ENCODE measurements around the gene NOD2.

NOD2 gene

DNA sequence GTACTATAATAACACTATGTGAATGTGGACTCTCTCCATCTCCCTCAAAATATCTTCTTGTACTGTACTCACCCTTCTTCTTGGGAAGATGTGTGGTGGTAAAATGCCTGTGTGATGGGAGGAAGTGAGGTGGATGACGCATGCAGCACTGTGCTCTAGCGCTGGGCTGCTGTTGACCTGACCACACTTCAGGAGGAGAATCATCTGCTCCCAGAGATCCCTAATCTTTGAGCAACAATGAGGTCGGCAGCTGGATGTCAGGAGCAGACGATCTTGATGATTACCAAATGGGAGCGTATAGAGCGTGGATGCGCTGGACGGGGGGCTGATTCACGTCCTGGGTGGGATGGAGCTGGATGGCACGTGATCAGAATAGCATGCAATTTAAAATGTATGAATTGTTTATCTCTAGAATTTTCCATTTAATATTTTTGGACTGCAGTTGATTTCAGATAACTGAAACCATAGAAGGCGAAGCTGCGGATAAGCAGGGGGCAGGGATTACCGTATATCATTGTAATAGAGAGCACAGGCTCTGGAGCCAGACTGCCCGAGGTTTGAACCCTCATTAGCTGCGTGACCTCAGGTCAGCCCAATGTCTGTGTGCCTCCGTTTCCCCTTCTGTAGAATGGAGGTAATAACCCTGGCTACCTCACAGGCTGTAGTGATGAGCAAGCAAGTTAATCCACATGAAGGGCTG is 24.8 kb downstream of the NOD2 start:
- DNase-seq: no peak

DNA sequence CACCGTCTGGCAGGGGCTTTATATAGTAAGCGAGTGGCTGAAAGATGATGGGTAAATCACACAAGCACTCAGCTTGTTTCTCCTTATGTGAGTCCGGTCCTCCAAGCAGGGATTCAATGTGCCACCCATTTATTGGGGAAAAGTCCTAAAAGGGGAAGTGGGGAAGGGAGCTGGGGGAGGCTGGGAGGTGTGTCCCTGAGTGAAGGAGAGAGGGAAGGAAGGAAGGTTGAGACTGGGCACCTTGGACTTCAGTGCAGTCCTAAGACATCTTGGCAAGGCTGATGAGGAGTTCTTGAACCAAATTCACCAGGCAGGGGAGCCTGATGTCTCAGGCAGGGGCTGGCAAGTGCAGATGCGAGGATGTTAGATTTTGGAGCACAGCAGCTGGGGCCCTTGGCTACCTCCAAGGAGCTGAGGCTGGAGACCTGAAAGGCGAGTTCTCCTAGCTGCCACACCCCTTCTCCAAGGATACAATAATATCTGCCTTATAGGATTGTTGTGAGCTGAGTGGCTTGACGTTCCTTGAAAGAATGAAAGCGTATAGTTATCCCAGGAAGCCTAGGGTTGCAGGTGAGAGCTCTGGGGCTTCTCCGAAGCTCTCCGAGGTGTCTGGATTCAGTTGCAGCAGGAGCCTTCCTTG is 25.5 kb downstream of the NOD2 start:
- no peak for DNase-seq

DNA sequence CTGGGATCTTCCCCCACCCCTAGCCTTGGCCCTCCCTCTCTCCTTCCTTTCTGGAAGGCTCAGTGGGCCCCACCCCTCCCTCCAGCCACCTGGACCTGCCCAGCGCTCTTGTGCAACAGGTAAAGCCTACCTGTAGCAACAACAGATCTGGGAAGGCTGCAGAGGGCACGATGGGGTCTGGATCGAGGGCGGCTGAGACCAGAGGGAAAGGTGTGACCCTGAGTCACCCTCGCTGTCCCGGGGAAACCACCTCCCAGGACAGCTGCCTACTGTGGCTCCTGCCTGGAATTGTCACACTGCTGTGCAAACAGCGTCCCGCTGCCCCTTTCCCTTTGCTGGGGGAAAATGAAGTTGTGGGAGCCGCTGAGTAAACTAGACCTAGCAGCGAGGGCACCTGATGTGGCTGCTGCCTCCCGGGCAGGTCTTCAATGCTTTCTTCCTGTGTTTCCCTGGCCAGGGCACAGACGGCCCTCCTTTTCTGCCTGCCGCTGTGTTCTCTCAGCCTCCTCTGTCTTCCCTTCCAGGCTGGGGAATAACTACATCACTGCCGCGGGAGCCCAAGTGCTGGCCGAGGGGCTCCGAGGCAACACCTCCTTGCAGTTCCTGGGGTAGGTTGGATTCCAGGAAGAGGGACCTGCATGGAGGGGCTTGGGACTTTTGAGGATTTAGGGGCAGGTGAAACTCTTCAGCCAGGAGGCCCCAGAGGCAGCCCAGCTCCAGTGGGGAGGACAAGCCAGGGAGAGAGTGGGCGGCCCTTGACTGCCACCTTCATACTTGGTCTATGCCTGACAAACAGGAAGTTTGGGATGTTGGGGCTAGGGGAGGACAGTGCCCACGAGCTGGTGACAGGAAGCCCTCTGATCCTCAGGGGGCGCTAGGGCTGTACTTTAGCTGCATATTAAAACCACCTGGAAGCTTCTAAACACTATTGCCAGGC is 26.3 kb downstream of the NOD2 start:
- DNase-seq: no peak

DNA sequence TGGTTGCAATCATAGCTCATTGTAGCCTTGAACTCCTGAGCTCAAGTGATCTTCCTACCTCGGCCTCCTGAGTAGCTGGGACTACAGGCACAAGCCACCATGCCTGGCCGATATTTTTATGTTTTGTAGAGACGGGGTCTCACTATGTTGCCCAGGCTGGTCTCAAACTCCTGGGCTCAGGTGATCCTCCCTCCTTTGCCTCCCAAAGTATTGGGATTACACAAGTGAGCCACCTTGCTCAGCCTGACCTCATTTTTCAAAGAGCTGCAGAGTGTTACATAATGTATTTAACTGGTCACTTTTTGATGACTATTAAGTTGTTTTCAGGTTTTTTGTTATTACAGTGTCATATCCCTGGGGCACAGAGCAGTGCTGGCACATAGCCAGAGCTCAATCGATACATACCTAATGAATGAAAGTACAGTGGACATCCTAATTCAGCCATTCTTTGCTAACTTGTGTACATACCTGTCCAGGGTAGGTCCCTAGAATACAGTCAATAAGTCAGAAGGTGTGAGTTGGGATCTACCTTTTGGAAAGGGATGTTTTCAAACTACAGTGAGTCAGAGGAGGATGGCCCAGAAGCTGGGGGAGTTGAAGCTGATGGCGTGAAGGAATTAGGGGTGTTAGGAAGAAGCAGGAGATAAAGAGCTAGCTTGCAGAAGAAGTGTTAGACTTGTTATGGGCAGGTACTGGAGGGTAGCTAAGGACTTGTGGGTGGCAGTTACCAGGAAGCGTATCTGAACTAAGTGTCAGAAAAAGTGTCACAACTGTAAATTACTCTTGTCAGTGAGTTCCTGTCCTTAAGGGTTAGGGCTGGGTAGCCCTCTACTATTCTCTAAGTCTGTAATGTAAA is 28.4 kb downstream of the NOD2 start:
- peak; percentile 54 for DNase-seq

DNA sequence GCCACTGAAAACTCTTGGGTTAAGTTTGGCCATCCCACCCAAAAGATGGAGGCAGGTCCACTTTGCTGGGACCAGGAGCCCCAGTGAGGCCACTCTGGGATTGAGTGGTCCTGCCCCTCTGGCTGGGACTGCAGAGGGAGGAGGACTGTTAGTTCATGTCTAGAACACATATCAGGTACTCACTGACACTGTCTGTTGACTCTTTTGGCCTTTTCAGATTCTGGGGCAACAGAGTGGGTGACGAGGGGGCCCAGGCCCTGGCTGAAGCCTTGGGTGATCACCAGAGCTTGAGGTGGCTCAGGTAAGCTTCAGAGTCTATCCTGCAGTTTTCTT is 29.0 kb downstream of the NOD2 start:
- no peak for DNase-seq

DNA sequence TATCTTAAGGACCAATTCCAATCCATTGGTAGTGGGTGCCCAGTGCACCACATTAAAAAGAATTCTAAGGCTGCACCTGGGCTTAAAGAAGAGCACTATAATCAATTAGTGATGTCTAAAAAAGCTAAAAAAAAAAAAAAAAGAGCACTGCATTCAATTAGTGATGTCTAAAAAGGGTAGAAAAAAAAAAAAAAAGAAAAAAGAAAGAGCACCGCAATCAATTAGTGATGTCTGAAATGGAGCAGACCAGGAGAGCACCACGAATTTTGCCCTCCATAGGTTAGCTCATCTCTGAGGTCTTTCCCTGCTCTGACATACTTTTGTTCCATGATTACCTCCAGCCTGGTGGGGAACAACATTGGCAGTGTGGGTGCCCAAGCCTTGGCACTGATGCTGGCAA is 29.6 kb downstream of the NOD2 start:
- DNase-seq: no peak

DNA sequence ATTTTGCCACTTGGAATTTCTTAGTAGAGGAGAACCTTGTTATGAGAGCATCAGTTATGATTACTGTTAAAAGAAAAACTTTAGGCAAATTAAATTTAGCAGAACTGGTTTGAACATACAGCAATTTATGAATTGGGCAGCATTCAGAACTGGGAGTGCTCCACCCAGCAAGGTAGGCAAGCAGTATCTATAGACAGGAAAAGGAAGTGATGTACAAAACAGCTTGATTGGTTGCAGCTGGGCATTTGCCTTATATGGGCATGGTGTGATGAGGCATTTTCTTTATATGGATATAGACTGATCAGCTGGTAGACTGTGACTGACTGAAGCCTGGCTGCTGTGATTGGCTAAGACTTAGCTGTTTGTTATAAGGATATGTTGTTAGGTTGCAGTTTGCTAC is 30.9 kb downstream of the NOD2 start:
- no peak for DNase-seq

DNA sequence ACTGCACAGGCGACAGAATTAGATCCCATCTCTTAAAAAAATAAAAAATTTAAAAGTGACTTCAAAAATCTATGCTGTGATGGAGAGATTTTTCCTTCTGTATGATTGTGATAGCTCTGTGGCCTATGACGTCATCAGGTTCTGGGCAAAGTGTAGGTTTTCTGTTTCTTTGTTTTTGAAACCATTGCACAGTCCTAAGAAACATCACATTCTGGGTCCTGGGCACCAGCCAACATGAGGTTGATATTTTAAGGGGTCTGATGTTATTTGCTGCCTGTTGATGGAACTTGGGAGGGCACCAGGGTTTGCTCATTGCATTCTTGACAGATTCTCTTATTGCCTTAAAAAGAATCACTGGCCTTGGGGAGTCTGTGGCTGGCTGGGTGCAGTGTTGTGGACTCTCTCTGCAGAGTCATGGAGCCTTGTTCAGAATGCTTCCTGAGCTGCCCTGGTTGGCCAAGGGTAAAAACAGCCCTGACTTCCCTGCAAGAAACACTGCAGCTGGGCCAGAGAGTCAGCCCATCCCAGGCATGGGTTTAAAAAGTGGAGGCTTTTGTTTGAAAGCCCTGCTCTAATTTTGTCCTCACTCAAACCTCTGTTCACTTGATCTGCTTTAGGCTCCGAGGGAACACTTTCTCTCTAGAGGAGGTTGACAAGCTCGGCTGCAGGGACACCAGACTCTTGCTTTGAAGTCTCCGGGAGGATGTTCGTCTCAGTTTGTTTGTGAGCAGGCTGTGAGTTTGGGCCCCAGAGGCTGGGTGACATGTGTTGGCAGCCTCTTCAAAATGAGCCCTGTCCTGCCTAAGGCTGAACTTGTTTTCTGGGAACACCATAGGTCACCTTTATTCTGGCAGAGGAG is 38.0 kb downstream of the NOD2 start:
- no peak for DNase-seq

DNA sequence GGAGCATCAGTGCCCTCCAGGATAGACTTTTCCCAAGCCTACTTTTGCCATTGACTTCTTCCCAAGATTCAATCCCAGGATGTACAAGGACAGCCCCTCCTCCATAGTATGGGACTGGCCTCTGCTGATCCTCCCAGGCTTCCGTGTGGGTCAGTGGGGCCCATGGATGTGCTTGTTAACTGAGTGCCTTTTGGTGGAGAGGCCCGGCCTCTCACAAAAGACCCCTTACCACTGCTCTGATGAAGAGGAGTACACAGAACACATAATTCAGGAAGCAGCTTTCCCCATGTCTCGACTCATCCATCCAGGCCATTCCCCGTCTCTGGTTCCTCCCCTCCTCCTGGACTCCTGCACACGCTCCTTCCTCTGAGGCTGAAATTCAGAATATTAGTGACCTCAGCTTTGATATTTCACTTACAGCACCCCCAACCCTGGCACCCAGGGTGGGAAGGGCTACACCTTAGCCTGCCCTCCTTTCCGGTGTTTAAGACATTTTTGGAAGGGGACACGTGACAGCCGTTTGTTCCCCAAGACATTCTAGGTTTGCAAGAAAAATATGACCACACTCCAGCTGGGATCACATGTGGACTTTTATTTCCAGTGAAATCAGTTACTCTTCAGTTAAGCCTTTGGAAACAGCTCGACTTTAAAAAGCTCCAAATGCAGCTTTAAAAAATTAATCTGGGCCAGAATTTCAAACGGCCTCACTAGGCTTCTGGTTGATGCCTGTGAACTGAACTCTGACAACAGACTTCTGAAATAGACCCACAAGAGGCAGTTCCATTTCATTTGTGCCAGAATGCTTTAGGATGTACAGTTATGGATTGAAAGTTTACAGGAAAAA is 38.8 kb downstream of the NOD2 start:
- DNase-seq: no peak

DNA sequence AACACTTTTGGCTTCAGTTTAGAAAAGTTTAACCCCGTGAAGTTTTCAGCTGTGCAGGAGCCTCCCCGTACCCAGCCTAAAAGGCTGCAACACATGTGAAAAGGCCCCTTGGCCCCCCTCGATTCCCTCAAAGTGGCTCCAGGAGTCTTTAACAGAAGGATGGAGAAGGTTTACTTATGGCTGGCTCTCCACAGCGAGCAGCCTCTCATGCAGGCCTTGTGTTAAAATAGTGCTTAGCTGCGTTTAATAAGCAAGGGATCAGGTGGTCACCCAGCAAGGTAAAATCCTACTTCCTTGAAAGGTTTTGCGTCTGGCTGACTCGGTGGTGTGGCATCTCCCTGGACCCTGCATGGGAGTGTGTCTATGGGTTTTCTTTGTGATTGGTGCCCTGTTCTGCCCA is 40.1 kb downstream of the NOD2 start:
- DNase-seq: no peak

DNA sequence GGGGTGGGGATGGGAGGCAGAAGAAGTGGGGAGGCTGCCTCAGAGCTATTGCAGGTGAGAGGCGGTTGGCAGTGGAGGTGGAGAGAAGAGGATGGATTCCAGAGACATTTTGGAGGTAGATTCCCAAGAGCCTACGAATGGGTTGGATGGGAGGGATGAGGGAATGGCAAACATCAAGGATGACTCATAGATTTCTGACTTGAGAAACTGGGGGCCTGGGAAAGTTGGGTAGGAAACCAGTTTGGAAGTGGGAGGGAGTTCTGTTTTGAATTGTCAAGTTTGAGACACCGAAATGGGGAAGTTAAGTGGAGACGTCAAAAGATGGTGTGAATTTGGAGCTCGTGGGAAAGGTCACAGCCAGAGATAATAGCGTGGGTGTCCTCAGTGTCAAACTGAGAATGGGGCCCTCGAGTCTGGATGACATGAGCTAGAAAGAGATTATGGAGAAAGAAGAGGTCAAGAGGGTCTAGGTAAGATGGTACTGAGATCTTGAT is 42.3 kb downstream of the NOD2 start:
- no peak for DNase-seq

DNA sequence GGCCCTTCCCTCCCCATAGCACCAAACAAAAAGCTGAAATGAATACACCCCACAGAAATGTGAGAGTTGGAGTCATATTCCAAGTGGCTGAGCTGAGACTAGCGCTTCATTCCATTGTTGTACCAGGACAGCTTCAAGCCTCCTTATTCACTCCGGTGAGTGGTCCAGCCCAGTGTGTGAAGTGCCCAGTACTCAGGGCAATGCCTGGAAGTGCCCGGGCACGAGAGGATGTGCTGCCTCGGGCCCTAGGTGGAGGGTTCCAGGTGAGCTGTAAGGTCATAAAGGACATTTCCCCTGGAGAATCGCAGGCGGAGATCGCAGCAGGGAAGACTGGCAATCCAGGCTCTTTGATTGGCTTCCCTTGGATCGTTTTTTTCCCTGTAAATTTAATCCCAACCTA is 43.0 kb downstream of the NOD2 start:
- no peak for DNase-seq

DNA sequence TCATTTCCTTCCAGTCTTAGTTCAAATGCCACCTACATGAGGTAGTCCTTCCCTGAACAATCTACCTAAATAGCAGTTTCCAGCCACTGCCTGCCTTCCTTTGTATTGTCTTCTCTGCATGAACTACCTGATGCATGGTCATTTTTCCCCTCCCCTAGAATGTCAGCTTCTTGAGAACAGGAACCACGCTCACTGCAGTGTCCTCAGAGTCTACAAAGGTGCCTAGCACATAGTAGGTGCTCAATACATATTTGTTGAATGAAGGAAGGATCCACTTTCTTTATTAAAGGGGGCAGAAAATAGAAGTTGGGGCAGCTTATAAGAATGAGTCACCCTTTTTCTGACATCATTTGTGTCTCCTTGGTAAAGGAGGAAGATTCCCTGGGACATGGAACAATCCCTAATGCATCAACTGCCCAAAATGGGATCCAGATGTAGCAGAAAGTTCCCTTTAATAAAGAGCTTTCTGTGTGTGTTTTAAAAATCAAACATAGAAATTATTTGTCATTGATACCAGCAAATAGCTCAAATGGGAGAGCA is 44.1 kb downstream of the NOD2 start:
- no peak for DNase-seq

DNA sequence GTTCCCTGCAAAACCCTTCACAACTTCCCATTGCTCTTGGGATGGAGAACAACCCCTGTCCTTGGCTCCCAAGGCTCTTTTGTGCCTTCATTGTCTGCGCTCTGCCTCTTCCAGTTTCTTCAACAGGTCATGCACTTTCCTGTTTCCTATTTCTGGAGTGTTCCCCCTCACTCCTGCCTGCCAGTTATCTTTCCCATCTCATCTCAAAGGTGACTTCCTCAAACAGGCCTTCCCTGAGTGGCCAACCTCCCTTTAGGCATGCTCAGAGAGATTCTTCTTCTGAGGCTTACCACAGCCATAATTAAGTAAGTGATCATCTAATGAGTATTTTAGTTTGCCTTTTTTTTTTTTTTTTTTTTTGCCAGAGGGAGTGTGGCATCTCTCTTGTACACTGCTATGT is 45.6 kb downstream of the NOD2 start:
- DNase-seq: no peak

DNA sequence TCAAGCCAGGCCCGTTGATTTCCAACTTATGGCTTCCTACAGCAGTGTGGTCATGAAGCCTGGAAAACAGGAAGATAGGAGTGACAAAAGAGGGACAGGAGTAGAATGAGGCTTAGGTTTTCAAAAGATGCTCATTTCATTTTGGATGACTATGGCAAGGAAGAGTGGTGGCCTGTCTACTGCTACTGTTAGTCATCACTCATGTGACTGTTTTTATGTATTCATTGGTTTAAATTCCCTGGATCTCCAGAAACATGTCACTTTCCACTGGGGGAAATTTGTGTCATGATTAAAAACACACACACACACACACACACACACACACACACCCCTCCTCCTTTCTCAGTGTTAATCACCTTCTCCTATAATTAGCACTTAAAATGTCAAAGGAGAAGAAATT is 47.3 kb downstream of the NOD2 start:
- no peak for DNase-seq

DNA sequence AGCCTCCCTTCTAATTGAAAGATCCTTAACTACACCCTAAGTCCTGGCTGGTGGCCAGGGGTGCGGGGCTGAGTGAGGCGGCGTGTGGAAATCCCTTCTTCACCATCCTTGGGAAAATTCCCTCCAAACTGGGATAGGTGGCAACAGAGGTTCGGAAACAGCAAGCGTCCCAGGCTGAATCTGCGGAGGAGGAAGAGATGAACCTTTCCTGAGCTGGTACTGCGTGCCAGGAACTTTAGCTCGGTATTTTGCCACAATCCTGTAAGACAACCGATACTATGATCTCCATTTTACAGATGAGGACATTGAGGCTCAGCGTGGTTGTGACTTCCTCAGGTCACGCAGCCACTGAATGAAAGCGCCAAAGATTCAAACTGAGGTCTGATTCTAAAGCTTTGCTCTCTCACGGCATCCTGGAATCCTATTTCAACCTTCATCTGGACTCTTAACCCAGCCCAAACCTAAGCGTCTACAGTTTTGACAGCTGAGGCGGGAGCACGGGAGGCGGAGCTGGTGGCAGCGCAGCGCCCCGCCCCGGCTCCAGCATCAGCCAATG is 47.9 kb downstream of the NOD2 start:
- no peak for DNase-seq

DNA sequence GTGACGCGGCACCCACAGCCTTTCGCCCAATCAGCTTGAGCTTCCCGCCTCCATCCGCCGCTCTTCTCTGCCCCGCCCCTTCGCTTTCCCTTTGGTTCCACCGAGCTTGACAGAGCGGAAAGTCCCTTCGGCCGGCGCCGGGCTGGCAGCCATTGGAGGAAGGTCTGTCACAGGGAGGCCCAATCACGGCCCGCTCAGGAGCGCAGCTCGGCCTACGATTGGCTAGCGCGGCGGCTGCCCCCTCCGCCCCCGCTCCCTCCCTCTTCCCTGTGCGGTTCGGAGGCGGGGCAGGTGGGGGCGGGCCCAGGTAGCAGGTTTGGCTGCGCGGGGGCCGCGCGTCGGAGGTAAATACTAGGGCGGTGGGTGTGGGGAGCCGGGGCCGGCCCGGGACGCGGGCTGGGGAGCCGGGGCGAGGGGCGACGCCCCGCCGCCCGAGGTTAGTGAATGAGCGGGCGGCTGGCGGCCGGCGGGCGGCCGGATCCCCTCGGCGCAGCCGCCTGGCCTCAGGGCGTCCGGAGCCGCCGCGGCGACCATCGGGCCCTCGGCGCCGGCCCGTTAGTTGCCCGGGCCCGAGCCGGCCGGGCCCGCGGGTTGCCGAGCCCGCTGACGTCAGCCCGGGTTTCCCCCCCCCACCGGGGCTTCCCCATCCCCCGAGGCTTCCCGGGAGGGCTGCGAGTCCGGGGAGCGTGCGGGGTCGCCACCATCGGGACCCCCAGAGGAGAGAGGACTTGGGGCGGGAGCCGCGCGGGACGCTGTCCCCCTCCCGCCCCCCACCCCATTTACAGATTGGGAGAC is 48.6 kb downstream of the NOD2 start, which contains the start of gene CYLD:
Gene CYLD (plus strand): TSS at position 306 of the 795 bp plus-strand sequence. CDS start 7,613 bp downstream, outside the sequence.
- peak; percentile 100 for DNase-seq

DNA sequence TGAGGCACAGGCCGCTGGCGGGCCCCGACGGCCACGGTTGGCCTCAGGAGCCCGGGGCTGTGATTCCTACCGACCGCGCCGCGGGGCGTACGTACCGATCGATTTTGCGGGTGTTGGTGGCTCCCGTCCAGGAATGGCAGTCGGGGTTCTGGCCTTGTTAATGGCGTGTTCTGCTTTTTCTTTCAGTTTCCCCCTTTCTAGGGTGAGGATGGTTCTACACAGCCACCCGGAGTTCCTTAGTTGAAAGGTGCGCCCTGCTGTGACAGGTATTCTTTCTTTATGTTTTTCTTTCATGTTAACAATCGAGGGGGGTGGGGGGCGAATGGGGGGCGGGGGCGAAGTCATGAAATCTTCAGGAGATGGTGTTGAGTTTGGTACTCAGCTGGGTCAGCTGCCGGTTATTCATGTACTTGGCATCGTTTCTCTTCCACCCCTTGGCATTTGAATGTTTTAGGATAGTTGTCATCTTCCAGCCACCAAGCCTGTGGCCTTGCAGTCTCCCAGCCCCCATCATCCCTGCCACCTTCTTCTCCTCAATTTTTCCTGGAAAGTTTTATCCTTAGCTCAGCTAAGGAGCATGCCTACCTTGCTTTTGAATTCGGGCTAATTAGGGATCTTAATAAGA is 49.3 kb downstream of the NOD2 start:
- peak; percentile 65 for DNase-seq

Measured in CD4-positive, alpha-beta T cell treated with Interleukin-21 for 1 hour (primary cell).